ENCODE measurements around the gene FRG2B.
"Not testable (repeated sequence)": the region's sequence is repeated elsewhere in the genome, so short reads cannot be mapped to it uniquely, and the experiment has no call there.

Gene FRG2B

GRCh38 chr10:133599869-133600268 lies 26.7 kb downstream of the FRG2B start:
- DNase-seq (ENCODE audit: low read depth in 2 of 2), result not testable (repeated sequence)

- DNase-seq (ENCODE audit: low read depth in 2 of 2), result no peak
Observed at GRCh38 chr10:133592716-133593115, 33.9 kb downstream of the FRG2B start.

- DNase-seq (ENCODE audit: low read depth in 2 of 2), result no peak
Observed at GRCh38 chr10:133590970-133591359, 35.6 kb downstream of the FRG2B start.

GRCh38 chr10:133590226-133590969 lies 36.2 kb downstream of the FRG2B start:
- no peak for DNase-seq (ENCODE audit: low read depth in 2 of 2)

GRCh38 chr10:133577037-133577436 lies 49.6 kb downstream of the FRG2B start:
- not testable (repeated sequence) for DNase-seq (ENCODE audit: low read depth in 2 of 2)
